ENCODE measurements around the gene EMB.

DNA sequence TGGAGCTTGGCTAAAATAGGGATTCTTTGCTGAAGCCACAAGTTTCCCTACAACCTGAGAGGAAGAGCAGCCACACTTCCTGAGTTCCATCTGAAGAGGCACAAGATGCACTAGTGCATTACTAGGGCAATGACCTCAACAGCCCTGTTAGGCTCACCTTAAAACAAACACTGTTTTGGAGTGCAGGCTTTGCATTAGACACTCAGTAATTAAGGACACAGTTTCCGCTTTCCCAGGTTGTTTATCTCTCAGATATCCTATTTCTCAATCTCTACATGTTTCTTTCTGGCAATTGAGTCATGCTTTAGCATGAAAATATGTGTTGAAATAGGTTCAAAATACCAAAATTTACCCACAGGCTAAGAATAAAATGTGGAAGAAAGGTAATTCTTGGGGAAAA is 34.2 kb downstream of the EMB start:
- TF ChIP-seq CTCF (conservative IDR thresholded peaks at IDR 0.05; ENCODE audit: low read length) (no peak), EZH2phosphoT487 (IDR thresholded peaks at IDR 0.05; ENCODE audit: borderline replicate concordance, low read depth, low read length) (no peak)
